CD8-positive, alpha-beta memory T cell (primary cell): ENCODE measurements around the gene CST9. TPM values are rescaled to one million over a fixed set of nuclear protein-coding genes. Genes with fewer than 3 reads are reported as not detected.
"Not testable (repeated sequence)": the region's sequence is repeated elsewhere in the genome, so short reads cannot be mapped to it uniquely, and the experiment has no call there.

Experiments used
- CTCF ChIA-PET: fragments of 350-600 bp; sonication (Branson Sonifier 250); formaldehyde crosslinking; loops from one replicate; lab custom pipeline; 2021; ENCODE audit warnings: antibody characterized with exemption; lab: Charles Lee
- POLR2A ChIA-PET: fragments of 350-600 bp; sonication (Branson Sonifier 250); formaldehyde crosslinking; loops from one replicate; lab custom pipeline; 2021; ENCODE audit warnings: antibody characterized with exemption; lab: Charles Lee
- DNase-seq, 5 donors: peaks; one replicate each; pipeline versions ENCODE4 v3.0.0 to v3.0.0-alpha.2; 2020 to 2022; ENCODE audit warnings: mixed read lengths in 1 of 5
- H3K27ac ChIP-seq: one replicate; pipeline ENCODE4 v1.7.0; 2013; ENCODE audit warnings: low read depth, mild to moderate bottlenecking, low read length, moderate library complexity
- H3K27me3 ChIP-seq: 2 replicates; pipeline ENCODE4 v1.7.0; 2013; ENCODE audit warnings: low read length, mild to moderate bottlenecking; ENCODE audit not compliant: insufficient read depth, poor library complexity, severe bottlenecking
- H3K36me3 ChIP-seq: 2 replicates; pipeline ENCODE4 v1.7.0; 2013; ENCODE audit warnings: mild to moderate bottlenecking, low read length, moderate library complexity; ENCODE audit not compliant: insufficient read depth
- H3K4me1 ChIP-seq: 2 replicates; pipeline ENCODE4 v1.7.0; 2013; ENCODE audit warnings: mild to moderate bottlenecking, low read length, moderate library complexity; ENCODE audit not compliant: insufficient read depth
- H3K4me3 ChIP-seq: 2 replicates; pipeline ENCODE4 v1.7.0; 2013; ENCODE audit warnings: mild to moderate bottlenecking, low read length
- H3K9me3 ChIP-seq: 2 replicates; pipeline ENCODE4 v1.7.0; 2013; ENCODE audit warnings: mild to moderate bottlenecking, low read length
- H3K27ac Mint-ChIP-seq, 8 donors: one replicate each; pipeline ENCODE4 v1.8.0; 2020 to 2021; ENCODE audit warnings: mixed read lengths in 8 of 8, mild to moderate bottlenecking in 6 of 8, inconsistent platforms in 3 of 8, moderate library complexity in 3 of 8
- H3K27me3 Mint-ChIP-seq, 2 donors: one replicate each; pipeline ENCODE4 v1.8.0; 2020 to 2021; ENCODE audit warnings: mixed read lengths in 2 of 2, mild to moderate bottlenecking in 1 of 2, moderate library complexity in 1 of 2
- H3K36me3 Mint-ChIP-seq, 3 donors: one replicate each; pipeline ENCODE4 v1.8.0; 2020 to 2021; ENCODE audit warnings: mixed read lengths in 3 of 3, inconsistent platforms in 1 of 3, mild to moderate bottlenecking in 1 of 3
- H3K4me1 Mint-ChIP-seq, 3 donors: one replicate each; pipeline ENCODE4 v1.8.0; 2020 to 2021; ENCODE audit warnings: mixed read lengths in 3 of 3, inconsistent platforms in 1 of 3, mild to moderate bottlenecking in 1 of 3
- H3K4me3 Mint-ChIP-seq, 7 donors: one replicate each; pipeline ENCODE4 v1.8.0; 2020 to 2021; ENCODE audit warnings: mixed read lengths in 7 of 7, mild to moderate bottlenecking in 6 of 7, moderate library complexity in 4 of 7, inconsistent platforms in 2 of 7
- H3K9me3 Mint-ChIP-seq, 5 donors: one replicate each; pipeline ENCODE4 v1.8.0; 2020 to 2022; ENCODE audit warnings: mixed read lengths in 5 of 5, mild to moderate bottlenecking in 3 of 5, moderate library complexity in 2 of 5, inconsistent platforms in 1 of 5
- polyA plus RNA-seq: library from polyadenylated mRNA; unstranded; fragments of 300-500 nt; fragmentation: Illumina TruSeq; gene quantifications from one replicate; pipeline ENCODE4 v1.2.3, GENCODE V29; 2021
- total RNA-seq, 2 experiments: library from RNA; stranded (reverse); gene quantifications; one replicate each; pipeline ENCODE4 v1.2.3, GENCODE V29; 2021

CST9 gene
- total and polyA plus RNA-seq, 3 experiments from 2014 or later = not detected

DNA sequence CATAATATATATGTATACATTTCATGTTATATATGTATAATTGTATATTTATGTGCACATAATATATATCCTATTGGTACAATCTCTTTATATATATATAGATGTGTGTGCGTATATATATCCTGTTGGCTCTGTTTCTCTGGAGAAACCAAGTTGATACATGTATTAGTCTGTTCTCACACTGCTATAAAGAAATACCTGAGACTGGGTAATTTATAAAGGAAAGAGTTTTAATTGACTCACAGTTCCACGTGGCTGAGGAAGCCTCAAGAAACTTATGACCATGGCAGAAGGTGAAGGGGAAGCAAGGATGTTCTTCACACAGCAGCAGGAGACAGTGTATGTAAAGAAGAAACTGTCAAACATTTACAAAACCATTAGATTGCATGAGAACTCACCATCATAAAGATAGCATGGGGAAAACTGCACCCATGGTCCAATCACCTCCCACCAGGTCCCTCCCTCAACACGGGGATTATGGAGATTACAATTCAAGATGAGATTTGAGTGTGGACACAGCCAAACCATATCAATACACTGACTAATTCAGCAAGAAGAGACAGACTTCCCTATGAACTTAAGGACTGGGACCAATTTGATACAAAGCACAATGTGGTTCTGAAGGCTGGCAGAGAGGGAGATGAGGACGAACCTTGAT lies 18.1 kb upstream of the CST9 start:
- Mint-ChIP-seq H3K4me1 (peaks cover 0 to 6% (median 0%) of the 10 kb centered on the region in 3 donors), H3K4me3 (no peak overlapping the region), H3K27me3 (peaks cover 8 to 34% of the 10 kb centered on the region in 2 donors), H3K27ac (no peak overlapping the region), H3K36me3 (no peaks in the 10 kb centered on the region), H3K9me3 (peaks cover 0 to 2% (median 0%) of the 10 kb centered on the region in 5 donors)
- no peak overlapping the region for H3K27ac ChIP-seq
- no peak for DNase-seq
- ChIA-PET CTCF (no interaction called here), POLR2A (no interaction called here)
- no peaks in the 10 kb centered on the region for H3K36me3 ChIP-seq
- peaks cover 3% of the 10 kb centered on the region for H3K27me3 ChIP-seq
- H3K4me1 ChIP-seq = no peaks in the 10 kb centered on the region
- no peaks in the 10 kb centered on the region for H3K9me3 ChIP-seq
- H3K4me3 ChIP-seq = no peak overlapping the region

- no peak overlapping the region for H3K4me3 ChIP-seq
- CTCF ChIA-PET = no interaction called here
Measured at GRCh38 chr20:23622839-23623343, 17.2 kb upstream of the CST9 start.

DNA sequence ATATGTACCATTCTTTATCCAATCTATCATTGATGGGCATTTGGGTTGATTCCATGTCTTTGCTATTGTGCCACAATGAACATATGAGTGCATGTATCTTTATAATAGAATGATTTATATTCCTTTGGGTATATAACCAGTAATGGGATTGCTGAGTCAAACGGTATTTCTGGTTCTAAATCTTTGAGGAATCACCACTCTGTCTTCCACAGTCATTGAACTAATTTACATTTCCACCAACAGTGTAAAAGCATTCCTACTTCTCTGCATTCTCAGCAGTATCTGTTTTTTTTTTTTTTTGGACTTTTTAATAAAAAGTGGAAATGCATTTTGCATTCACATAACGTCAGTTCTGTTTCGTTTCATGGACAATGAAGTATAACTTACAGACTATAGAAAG lies 16.7 kb upstream of the CST9 start:
- H3K36me3 Mint-ChIP-seq, H3K4me3 ChIP-seq, DNase-seq, H3K4me3 Mint-ChIP-seq, H3K27me3 ChIP-seq, H3K9me3 ChIP-seq, POLR2A ChIA-PET, H3K9me3 Mint-ChIP-seq, H3K4me1 ChIP-seq, H3K4me1 Mint-ChIP-seq, H3K27ac ChIP-seq, H3K36me3 ChIP-seq, H3K27ac Mint-ChIP-seq, CTCF ChIA-PET: not testable (repeated sequence)
- peaks cover 9 to 37% of the 10 kb centered on the region in 2 donors for H3K27me3 Mint-ChIP-seq

More at GRCh38 chr20:23622839-23623343, 17.2 kb upstream of the CST9 start:
- H3K27ac Mint-ChIP-seq = no peak overlapping the region
- peaks cover 9 to 37% of the 10 kb centered on the region in 2 donors for H3K27me3 Mint-ChIP-seq
- Histone ChIP-seq H3K4me1 (no peaks in the 10 kb centered on the region), H3K36me3 (no peaks in the 10 kb centered on the region), H3K27ac (no peak overlapping the region), H3K9me3 (no peaks in the 10 kb centered on the region), H3K27me3 (peaks cover 3% of the 10 kb centered on the region)
- peaks cover 0 to 6% (median 0%) of the 10 kb centered on the region in 3 donors for H3K4me1 Mint-ChIP-seq
- peaks cover 0 to 2% (median 0%) of the 10 kb centered on the region in 5 donors for H3K9me3 Mint-ChIP-seq
- POLR2A ChIA-PET = no interaction called here
- DNase-seq = no peak
- H3K4me3 Mint-ChIP-seq = no peak overlapping the region
- H3K36me3 Mint-ChIP-seq = no peaks in the 10 kb centered on the region

- H3K27ac Mint-ChIP-seq, CTCF ChIA-PET: not testable (repeated sequence)
Measured at GRCh38 chr20:23620670-23621386, 15.1 kb upstream of the CST9 start.

DNA sequence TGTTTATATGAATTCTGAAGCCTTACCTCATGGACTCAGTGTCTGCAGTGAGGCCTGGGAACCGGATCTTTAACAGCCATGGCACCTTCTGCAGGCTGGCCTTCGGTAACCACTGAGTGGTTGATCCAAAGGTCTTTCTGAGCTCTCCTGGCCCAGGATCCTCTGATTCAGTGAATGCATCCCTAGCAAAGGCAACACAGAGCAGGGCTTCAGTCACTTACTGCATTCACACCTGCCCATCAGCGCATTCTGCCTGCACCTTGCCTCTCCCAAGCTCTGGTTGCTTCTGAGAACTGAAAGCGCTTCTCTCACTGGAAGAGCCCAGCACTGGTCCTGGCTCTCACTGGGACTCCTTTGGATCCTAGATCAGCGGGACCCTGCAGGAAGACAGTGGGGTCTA lies 8.4 kb upstream of the CST9 start:
- peaks cover 4 to 10% of the 10 kb centered on the region in 2 donors for H3K27me3 Mint-ChIP-seq
- H3K9me3 Mint-ChIP-seq = no peaks in the 10 kb centered on the region
- Histone ChIP-seq H3K36me3 (no peaks in the 10 kb centered on the region), H3K9me3 (no peaks in the 10 kb centered on the region), H3K4me3 (no peak overlapping the region), H3K4me1 (no peaks in the 10 kb centered on the region), H3K27me3 (no peaks in the 10 kb centered on the region), H3K27ac (no peak overlapping the region)
- no peaks in the 10 kb centered on the region for H3K4me1 Mint-ChIP-seq
- ChIA-PET POLR2A (no interaction called here), CTCF (no interaction called here)
- no peak overlapping the region for H3K27ac Mint-ChIP-seq
- H3K4me3 Mint-ChIP-seq = no peak overlapping the region
- DNase-seq = no peak
- no peaks in the 10 kb centered on the region for H3K36me3 Mint-ChIP-seq

More at GRCh38 chr20:23620670-23621386, 15.1 kb upstream of the CST9 start:
- POLR2A ChIA-PET, H3K4me1 Mint-ChIP-seq, H3K9me3 ChIP-seq, H3K36me3 Mint-ChIP-seq, H3K27ac ChIP-seq, H3K36me3 ChIP-seq, H3K4me1 ChIP-seq, H3K27me3 ChIP-seq, DNase-seq, H3K9me3 Mint-ChIP-seq, H3K4me3 Mint-ChIP-seq, H3K4me3 ChIP-seq: not testable (repeated sequence)
- H3K27me3 Mint-ChIP-seq = peaks cover 12 to 40% of the 10 kb centered on the region in 2 donors

DNA sequence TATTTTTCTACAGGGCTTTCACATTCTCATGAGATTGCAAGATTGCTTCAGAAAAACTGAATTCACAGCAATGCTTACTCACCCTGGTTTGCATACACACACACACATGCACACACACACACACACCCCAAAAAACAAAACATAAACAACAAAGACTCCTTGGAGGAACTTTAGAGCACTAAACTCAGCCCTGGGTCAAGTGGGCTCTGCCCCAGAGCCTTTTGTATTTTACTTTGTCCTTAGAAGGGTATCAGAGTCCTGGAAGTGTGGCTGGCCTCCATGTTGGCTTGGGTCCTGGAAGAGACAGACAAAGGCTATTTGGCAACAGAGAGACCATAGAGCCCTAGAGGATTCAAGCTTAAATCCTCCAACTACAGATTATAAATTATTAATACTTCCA lies 8.0 kb upstream of the CST9 start:
- no peaks in the 10 kb centered on the region for H3K27me3 ChIP-seq
- no peak for DNase-seq
- POLR2A ChIA-PET = no interaction called here
- no peaks in the 10 kb centered on the region for H3K36me3 Mint-ChIP-seq
- no peaks in the 10 kb centered on the region for H3K36me3 ChIP-seq
- H3K4me3 Mint-ChIP-seq = no peak overlapping the region
- H3K27me3 Mint-ChIP-seq = peaks cover 4 to 9% of the 10 kb centered on the region in 2 donors
- no peaks in the 10 kb centered on the region for H3K4me1 ChIP-seq
- H3K4me3 ChIP-seq = no peak overlapping the region
- H3K9me3 ChIP-seq = no peaks in the 10 kb centered on the region
- CTCF ChIA-PET = no interaction called here
- H3K4me1 Mint-ChIP-seq = no peaks in the 10 kb centered on the region
- H3K27ac Mint-ChIP-seq = no peak overlapping the region
- no peak overlapping the region for H3K27ac ChIP-seq
- H3K9me3 Mint-ChIP-seq = no peaks in the 10 kb centered on the region

GRCh38 chr20:23612396-23612795 lies 6.7 kb upstream of the CST9 start:
- H3K4me3 Mint-ChIP-seq = no peak overlapping the region
- ChIA-PET POLR2A (no interaction called here), CTCF (interaction anchor here (1.7 kb wide), 1 partner anchor 171 kb away, joined by 7 read pairs; no protein-coding TSS in a partner anchor)
- no peak overlapping the region for H3K4me3 ChIP-seq
- no peaks in the 10 kb centered on the region for H3K36me3 Mint-ChIP-seq
- H3K36me3 ChIP-seq = no peaks in the 10 kb centered on the region
- H3K9me3 ChIP-seq = no peaks in the 10 kb centered on the region
- no peak overlapping the region for H3K27ac Mint-ChIP-seq
- H3K27me3 Mint-ChIP-seq = peaks cover 2 to 4% of the 10 kb centered on the region in 2 donors
- H3K4me1 Mint-ChIP-seq = no peaks in the 10 kb centered on the region
- no peak for DNase-seq
- H3K27me3 ChIP-seq = no peaks in the 10 kb centered on the region
- no peaks in the 10 kb centered on the region for H3K9me3 Mint-ChIP-seq
- no peak overlapping the region for H3K27ac ChIP-seq
- no peaks in the 10 kb centered on the region for H3K4me1 ChIP-seq

GRCh38 chr20:23609486-23610109 lies 3.9 kb upstream of the CST9 start:
- Mint-ChIP-seq H3K4me1 (peaks cover 0 to 5% (median 4%) of the 10 kb centered on the region in 3 donors), H3K36me3 (no peaks in the 10 kb centered on the region), H3K4me3 (no peak overlapping the region), H3K27me3 (peaks cover 0 to 5% of the 10 kb centered on the region in 2 donors), H3K9me3 (no peaks in the 10 kb centered on the region), H3K27ac (no peak overlapping the region)
- H3K4me3 ChIP-seq = no peak overlapping the region
- no peaks in the 10 kb centered on the region for H3K36me3 ChIP-seq
- ChIA-PET POLR2A (no interaction called here), CTCF (interaction anchor here (1.1 to 2.2 kb wide), 3 partner anchors 11 to 168 kb away, joined by 3 to 5 read pairs (median 5); no protein-coding TSS in a partner anchor)
- no peaks in the 10 kb centered on the region for H3K4me1 ChIP-seq
- H3K9me3 ChIP-seq = no peaks in the 10 kb centered on the region
- no peak for DNase-seq
- no peaks in the 10 kb centered on the region for H3K27me3 ChIP-seq
- H3K27ac ChIP-seq = no peak overlapping the region
